HG02610 (cell line): ENCODE measurements around the gene SHTN1.

Experiments
- ATAC-seq: cut with Tn5 transposase; IDR thresholded peaks from one replicate; pipeline ENCODE4 v1.9.1; 2021; ENCODE audit warnings: mild to moderate bottlenecking, moderate library complexity; ENCODE audit not compliant: unreplicated experiment

SHTN1 gene

GRCh38 chr10:116878123-116878522, 126.9 kb downstream of the SHTN1 start:
- ATAC-seq = no peak

GRCh38 chr10:116877391-116877790, 127.6 kb downstream of the SHTN1 start:
- no peak for ATAC-seq

GRCh38 chr10:116875897-116876296, 129.1 kb downstream of the SHTN1 start:
- ATAC-seq = no peak

GRCh38 chr10:116873134-116873533, 131.9 kb downstream of the SHTN1 start:
- ATAC-seq = no peak

- ATAC-seq = no peak
These were observed 134.0 kb downstream of the SHTN1 start for GRCh38 chr10:116870949-116871348.

- ATAC-seq = no peak
These were observed 136.3 kb downstream of the SHTN1 start for GRCh38 chr10:116868722-116869121.

GRCh38 chr10:116868198-116868676, 136.8 kb downstream of the SHTN1 start:
- no peak for ATAC-seq

- no peak for ATAC-seq
These were observed 137.9 kb downstream of the SHTN1 start for GRCh38 chr10:116866987-116867595.

GRCh38 chr10:116866066-116866465, 138.9 kb downstream of the SHTN1 start:
- ATAC-seq = no peak

GRCh38 chr10:116864436-116864835, 140.6 kb downstream of the SHTN1 start:
- no peak for ATAC-seq

- ATAC-seq = no peak
These were observed 143.2 kb downstream of the SHTN1 start for GRCh38 chr10:116861796-116862195.

GRCh38 chr10:116857156-116857555, 147.8 kb downstream of the SHTN1 start:
- ATAC-seq = no peak

- ATAC-seq = no peak
These were observed 151.3 kb downstream of the SHTN1 start for GRCh38 chr10:116853701-116854100.

GRCh38 chr10:116853287-116853686, 151.7 kb downstream of the SHTN1 start:
- ATAC-seq = no peak

GRCh38 chr10:116852246-116852645, 152.7 kb downstream of the SHTN1 start:
- no peak for ATAC-seq

GRCh38 chr10:116850058-116850611, 154.9 kb downstream of the SHTN1 start:
- no peak for ATAC-seq

GRCh38 chr10:116849248-116850057, 155.5 kb downstream of the SHTN1 start, which contains the start of gene ENO4:
ENO4 (plus strand) TSS chr10:116849499; CDS start chr10:116849567, 68 bp downstream.
- no peak for ATAC-seq

GRCh38 chr10:116848944-116849247, 156.1 kb downstream of the SHTN1 start:
- no peak for ATAC-seq

GRCh38 chr10:116848032-116848943, 156.7 kb downstream of the SHTN1 start:
- peak; percentile 89 for ATAC-seq

- ATAC-seq = no peak
These were observed 159.2 kb downstream of the SHTN1 start for GRCh38 chr10:116845823-116846222.
